ENCODE data around the gene TTLL5. TPM values are rescaled to one million over a fixed set of nuclear protein-coding genes. Genes with fewer than 3 reads are reported as not detected.

The TTLL5 gene
- total RNA-seq, 1 donor from 2014 or later: 43.1 TPM

DNA sequence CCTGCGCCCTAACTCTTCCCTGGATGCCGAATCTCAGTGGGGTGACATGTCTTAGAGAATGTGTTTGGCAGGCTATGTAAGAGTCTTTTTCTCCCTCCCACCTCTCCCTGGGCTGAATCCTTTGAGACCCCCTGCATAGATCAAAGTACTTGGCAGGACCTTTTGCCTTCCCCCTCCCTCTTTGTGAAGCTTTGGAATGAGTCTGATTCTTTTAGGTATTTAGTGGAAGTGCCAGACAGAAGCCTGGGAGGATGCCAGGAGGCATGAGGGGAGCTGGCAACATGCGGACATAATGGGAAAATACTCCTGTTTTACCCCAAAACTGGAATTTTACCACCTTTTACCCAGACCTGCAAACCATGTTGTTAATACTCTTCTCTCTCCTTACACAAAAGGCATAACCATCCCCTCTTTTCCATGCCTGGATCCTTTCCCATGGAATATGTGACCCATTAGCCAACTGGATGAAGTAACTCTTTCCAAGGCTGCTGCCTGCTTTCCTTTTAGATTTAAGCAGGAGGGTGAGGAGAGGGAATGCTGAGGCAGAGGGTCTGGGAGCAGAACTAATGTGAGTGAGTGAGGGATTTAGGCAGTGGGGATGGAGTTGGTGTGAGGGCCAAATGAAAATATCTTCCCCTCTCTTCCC lies 41.7 kb downstream of the TTLL5 start:
- no peaks in the 10 kb centered on the region for H3K36me3 Mint-ChIP-seq (ENCODE audit: unreplicated experiment)
- H3K27me3 Mint-ChIP-seq (ENCODE audit: unreplicated experiment): no peaks in the 10 kb centered on the region
- no peaks in the 10 kb centered on the region for H3K4me1 Mint-ChIP-seq (ENCODE audit: low read depth, unreplicated experiment)
- H3K4me3 Mint-ChIP-seq (ENCODE audit: unreplicated experiment): no peak overlapping the region
- TF ChIP-seq, protein P1, sequence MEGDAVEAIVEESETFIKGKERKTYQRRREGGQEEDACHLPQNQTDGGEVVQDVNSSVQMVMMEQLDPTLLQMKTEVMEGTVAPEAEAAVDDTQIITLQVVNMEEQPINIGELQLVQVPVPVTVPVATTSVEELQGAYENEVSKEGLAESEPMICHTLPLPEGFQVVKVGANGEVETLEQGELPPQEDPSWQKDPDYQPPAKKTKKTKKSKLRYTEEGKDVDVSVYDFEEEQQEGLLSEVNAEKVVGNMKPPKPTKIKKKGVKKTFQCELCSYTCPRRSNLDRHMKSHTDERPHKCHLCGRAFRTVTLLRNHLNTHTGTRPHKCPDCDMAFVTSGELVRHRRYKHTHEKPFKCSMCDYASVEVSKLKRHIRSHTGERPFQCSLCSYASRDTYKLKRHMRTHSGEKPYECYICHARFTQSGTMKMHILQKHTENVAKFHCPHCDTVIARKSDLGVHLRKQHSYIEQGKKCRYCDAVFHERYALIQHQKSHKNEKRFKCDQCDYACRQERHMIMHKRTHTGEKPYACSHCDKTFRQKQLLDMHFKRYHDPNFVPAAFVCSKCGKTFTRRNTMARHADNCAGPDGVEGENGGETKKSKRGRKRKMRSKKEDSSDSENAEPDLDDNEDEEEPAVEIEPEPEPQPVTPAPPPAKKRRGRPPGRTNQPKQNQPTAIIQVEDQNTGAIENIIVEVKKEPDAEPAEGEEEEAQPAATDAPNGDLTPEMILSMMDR (IDR thresholded peaks at IDR 0.05; ENCODE audit: partially characterized antibody, unreplicated experiment): no peak
- DNase-seq: no peak
- no peak overlapping the region for H3K27ac Mint-ChIP-seq (ENCODE audit: unreplicated experiment)
- no peaks in the 10 kb centered on the region for H3K9me3 Mint-ChIP-seq (ENCODE audit: unreplicated experiment)

DNA sequence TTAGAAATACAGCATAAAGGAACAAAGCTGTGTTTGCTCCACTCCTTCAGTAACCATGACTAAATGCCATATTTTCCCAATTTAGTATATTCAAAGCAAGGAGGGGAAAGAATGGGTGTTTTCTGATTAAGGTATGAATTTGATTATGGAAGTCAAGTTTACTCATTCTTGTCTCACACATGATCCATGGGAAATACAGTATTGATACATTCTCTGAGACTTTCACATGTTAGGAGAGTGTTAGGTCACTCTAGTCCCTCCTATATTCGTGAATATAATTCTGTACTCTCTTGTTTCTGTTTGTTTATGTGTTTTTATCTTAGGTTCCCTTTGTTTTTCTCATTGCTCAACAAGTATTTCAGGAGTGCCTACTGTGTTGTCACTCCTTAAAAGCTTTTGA lies 42.4 kb downstream of the TTLL5 start:
- H3K27me3 Mint-ChIP-seq (ENCODE audit: unreplicated experiment): no peaks in the 10 kb centered on the region
- no peak overlapping the region for H3K4me3 Mint-ChIP-seq (ENCODE audit: unreplicated experiment)
- H3K27ac Mint-ChIP-seq (ENCODE audit: unreplicated experiment): no peak overlapping the region

DNA sequence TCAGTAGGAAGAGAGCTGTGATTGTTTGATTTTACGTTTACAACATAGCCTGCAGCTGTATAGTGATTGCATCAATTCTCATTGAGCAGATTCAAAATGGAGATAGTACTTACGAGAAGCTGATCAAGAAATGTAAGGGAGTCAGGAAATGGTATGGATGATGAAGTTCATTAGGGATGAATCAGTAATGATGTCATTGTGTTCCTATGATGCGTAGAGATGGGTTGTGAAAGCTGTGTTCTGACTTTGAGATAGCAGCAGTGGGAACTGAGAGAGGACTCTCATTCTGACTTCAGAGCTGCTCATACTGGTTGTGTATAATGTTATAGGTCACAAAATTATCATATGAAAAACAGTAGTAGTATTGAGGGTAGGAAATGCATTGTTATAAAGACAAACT lies 44.0 kb downstream of the TTLL5 start:
- no peaks in the 10 kb centered on the region for H3K27me3 Mint-ChIP-seq (ENCODE audit: unreplicated experiment)
- no peaks in the 10 kb centered on the region for H3K4me1 Mint-ChIP-seq (ENCODE audit: low read depth, unreplicated experiment)
- no peaks in the 10 kb centered on the region for H3K36me3 Mint-ChIP-seq (ENCODE audit: unreplicated experiment)
- TF ChIP-seq, protein P1 (IDR thresholded peaks at IDR 0.05; ENCODE audit: partially characterized antibody, unreplicated experiment): no peak
- no peak overlapping the region for H3K27ac Mint-ChIP-seq (ENCODE audit: unreplicated experiment)
- H3K9me3 Mint-ChIP-seq (ENCODE audit: unreplicated experiment): no peaks in the 10 kb centered on the region
- no peak overlapping the region for H3K4me3 Mint-ChIP-seq (ENCODE audit: unreplicated experiment)
- no peak for DNase-seq

More for the DNA sequence above, 42.4 kb downstream of the TTLL5 start:
- no peak for DNase-seq
- TF ChIP-seq, protein P1 (IDR thresholded peaks at IDR 0.05; ENCODE audit: partially characterized antibody, unreplicated experiment): no peak
- Mint-ChIP-seq H3K4me1 (ENCODE audit: low read depth, unreplicated experiment) (no peaks in the 10 kb centered on the region), H3K9me3 (ENCODE audit: unreplicated experiment) (no peaks in the 10 kb centered on the region), H3K36me3 (ENCODE audit: unreplicated experiment) (no peaks in the 10 kb centered on the region)

DNA sequence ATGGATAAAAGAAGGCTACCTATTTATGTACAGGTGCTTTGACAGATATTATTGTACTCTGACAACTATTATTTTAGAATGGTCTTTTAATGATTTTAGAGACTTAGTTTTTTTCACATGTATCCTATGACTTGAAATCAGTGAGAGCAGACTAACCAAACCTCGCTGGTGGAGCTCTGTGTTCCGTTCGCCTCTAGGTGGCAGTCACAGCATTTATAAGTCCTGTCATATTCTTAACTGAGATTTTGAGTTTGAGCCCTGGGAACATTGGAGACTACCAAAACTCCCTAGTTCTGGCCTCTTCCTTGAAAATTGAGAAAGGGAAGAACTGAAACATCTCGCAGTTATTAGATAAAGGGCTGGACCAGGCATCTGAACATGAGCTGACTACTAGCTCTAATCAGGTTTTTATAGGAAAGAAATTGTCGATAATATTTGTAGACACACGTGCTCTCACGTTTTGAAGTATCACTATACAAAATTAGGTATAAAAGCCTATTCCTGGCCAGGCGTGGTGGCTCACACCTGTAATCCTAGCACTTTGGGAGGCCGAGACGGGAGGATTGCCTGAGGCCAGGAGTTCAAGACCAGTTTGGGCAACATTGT lies 48.3 kb downstream of the TTLL5 start:
- Mint-ChIP-seq H3K36me3 (ENCODE audit: unreplicated experiment) (no peaks in the 10 kb centered on the region), H3K9me3 (ENCODE audit: unreplicated experiment) (no peaks in the 10 kb centered on the region), H3K4me3 (ENCODE audit: unreplicated experiment) (no peak overlapping the region), H3K27ac (ENCODE audit: unreplicated experiment) (no peak overlapping the region), H3K4me1 (ENCODE audit: low read depth, unreplicated experiment) (no peaks in the 10 kb centered on the region), H3K27me3 (ENCODE audit: unreplicated experiment) (no peaks in the 10 kb centered on the region)
- TF ChIP-seq, protein P1 (IDR thresholded peaks at IDR 0.05; ENCODE audit: partially characterized antibody, unreplicated experiment): peak; percentile 77
- DNase-seq: peak; percentile 70

DNA sequence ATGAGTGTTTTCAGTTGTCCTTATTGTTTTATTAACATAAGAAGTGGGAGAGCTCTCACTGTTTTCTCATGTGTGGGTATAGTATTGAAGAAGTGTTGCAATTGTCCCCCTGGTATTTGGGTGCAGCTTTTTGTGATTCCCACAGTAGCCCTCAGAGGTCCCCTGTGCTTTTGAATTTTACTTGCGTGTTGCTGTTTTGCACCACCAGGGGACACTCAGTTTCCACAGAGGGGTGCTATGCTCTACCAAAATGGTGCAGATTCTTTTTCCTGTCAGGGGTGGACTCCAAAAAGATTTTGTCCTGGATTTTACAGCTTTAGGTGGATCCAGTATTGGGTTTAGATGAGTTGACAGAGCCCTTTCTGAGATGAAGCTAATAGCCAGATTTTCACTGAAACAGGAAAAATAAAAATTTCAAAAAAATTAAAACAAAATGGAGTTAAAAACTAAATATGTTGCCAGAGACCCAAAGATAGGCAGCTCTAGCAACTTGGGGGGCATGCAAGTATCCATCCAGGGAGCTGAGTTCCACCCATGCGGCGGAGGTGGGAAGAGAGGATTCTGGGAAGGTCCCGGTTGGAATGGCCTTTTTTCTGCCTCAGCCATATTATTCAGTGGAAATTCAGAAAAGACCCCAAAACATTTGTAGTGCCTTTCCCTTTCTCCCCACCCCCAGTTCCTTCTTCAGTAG lies 50.2 kb downstream of the TTLL5 start:
- Mint-ChIP-seq H3K4me3 (ENCODE audit: unreplicated experiment) (no peak overlapping the region), H3K9me3 (ENCODE audit: unreplicated experiment) (no peaks in the 10 kb centered on the region), H3K27ac (ENCODE audit: unreplicated experiment) (no peak overlapping the region), H3K27me3 (ENCODE audit: unreplicated experiment) (no peaks in the 10 kb centered on the region), H3K36me3 (ENCODE audit: unreplicated experiment) (no peaks in the 10 kb centered on the region), H3K4me1 (ENCODE audit: low read depth, unreplicated experiment) (no peaks in the 10 kb centered on the region)
- peak; percentile 39 for DNase-seq
- TF ChIP-seq, protein P1 (IDR thresholded peaks at IDR 0.05; ENCODE audit: partially characterized antibody, unreplicated experiment): peak; percentile 81
